Cardiac fibroblast (primary cell): Measurements from ENCODE around the gene SUN1.

Source experiments
- DNase-seq, 2 donors: peaks; one replicate each; pipeline versions ENCODE4 v3.0.0 to v3.0.0-alpha.2; 2010; ENCODE audit warnings: low read depth in 2 of 2
- H3K4me3 ChIP-seq, 2 donors: replicated peaks in 1 of 2; 1 replicate in 1 of 2; 2 replicates in 1 of 2; pipeline ENCODE4 v1.5.1; 2011; ENCODE audit warnings: low read depth in 2 of 2, low read length in 2 of 2, mild to moderate bottlenecking in 2 of 2, moderate library complexity in 1 of 2
- TF ChIP-seq, protein P1 (sequence below): IDR thresholded peaks from one replicate; pipeline ENCODE4 v1.5.1; 2011; ENCODE audit warnings: low read depth, mild to moderate bottlenecking, low read length, inconsistent platforms

Gene SUN1

DNA sequence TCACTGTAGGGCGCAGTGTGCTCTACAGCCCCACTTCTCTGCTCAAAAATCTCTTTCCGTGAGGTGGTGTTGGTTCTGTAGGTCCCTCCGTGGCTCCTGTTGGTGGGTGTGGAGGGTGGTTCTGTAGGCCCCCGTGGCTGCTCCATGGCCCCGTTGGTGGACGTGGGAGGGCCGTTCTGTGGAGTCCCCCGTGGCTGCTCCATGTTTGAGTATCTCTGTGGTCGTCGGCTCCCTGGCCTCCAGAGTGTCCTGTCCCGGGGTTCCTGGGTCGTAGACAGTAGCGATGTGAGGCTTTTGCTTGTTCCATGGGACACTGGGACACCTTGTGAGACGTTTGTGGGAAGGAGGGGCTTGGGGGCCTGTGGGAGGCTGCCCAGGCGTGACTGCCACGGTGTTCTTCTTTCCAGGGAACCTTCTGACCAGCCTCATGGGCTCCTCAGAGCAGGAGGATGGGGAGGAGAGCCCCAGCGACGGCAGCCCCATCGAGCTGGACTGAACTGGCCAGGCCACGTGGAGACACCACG is 62.7 kb downstream of the SUN1 start:
- TF ChIP-seq, protein P1, sequence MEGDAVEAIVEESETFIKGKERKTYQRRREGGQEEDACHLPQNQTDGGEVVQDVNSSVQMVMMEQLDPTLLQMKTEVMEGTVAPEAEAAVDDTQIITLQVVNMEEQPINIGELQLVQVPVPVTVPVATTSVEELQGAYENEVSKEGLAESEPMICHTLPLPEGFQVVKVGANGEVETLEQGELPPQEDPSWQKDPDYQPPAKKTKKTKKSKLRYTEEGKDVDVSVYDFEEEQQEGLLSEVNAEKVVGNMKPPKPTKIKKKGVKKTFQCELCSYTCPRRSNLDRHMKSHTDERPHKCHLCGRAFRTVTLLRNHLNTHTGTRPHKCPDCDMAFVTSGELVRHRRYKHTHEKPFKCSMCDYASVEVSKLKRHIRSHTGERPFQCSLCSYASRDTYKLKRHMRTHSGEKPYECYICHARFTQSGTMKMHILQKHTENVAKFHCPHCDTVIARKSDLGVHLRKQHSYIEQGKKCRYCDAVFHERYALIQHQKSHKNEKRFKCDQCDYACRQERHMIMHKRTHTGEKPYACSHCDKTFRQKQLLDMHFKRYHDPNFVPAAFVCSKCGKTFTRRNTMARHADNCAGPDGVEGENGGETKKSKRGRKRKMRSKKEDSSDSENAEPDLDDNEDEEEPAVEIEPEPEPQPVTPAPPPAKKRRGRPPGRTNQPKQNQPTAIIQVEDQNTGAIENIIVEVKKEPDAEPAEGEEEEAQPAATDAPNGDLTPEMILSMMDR, result no peak
- no peak overlapping the region for H3K4me3 ChIP-seq
- no peak for DNase-seq

- H3K4me3 ChIP-seq, result no peak overlapping the region
- TF ChIP-seq, protein P1, result no peak
- no peak for DNase-seq
These were observed 63.3 kb downstream of the SUN1 start for GRCh38 chr7:895451-896052.

- no peak for DNase-seq
- H3K4me3 ChIP-seq, result no peak overlapping the region
- TF ChIP-seq, protein P1, result no peak
These were observed 64.2 kb downstream of the SUN1 start for GRCh38 chr7:896346-897075.

DNA sequence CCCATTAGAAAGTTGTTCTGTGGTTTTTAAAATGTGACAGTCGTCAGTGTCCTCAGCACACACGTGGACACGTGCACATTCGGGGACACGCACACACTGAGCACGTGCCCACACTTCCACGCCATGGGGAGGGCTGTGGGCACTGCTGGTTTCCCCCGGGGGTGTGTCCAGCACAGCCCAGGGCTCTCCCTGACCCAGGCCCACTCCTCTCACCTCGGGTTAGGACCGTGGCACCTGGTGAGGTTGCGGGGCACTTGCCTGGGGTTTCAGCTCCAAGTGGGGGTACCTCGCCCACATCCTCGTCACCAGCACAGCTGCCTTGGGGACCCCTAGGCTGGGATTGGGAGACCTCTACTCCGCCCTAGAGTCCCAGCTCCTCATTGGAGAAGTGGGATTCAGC is 64.8 kb downstream of the SUN1 start:
- TF ChIP-seq, protein P1, result no peak
- DNase-seq, result no peak
- H3K4me3 ChIP-seq, result no peak overlapping the region

- TF ChIP-seq, protein P1, result no peak
- no peak overlapping the region for H3K4me3 ChIP-seq
- DNase-seq, result peak in 1 of 2 donors; percentile 19
These were observed 65.6 kb downstream of the SUN1 start for GRCh38 chr7:897771-898376.

GRCh38 chr7:898460-898854 is 66.2 kb downstream of the SUN1 start:
- TF ChIP-seq, protein P1, result no peak
- no peak overlapping the region for H3K4me3 ChIP-seq
- DNase-seq, result no peak
